HG02759 (cell line): ENCODE data around the gene STAG1.
"Not testable (repeated sequence)": the region's sequence is repeated elsewhere in the genome, so short reads cannot be mapped to it uniquely, and the experiment has no call there.

Experiments used
- ATAC-seq: cut with Tn5 transposase; IDR thresholded peaks from one replicate; pipeline ENCODE4 v1.9.1; 2021; ENCODE audit warnings: mild to moderate bottlenecking, moderate library complexity; ENCODE audit not compliant: unreplicated experiment

STAG1 gene

GRCh38 chr3:136604961-136605360 lies 147.2 kb downstream of the STAG1 start:
- no peak for ATAC-seq

- no peak for ATAC-seq
These were observed 149.4 kb downstream of the STAG1 start for GRCh38 chr3:136602818-136603217.

- no peak for ATAC-seq
These were observed 156.1 kb downstream of the STAG1 start for GRCh38 chr3:136595913-136596697.

- ATAC-seq: no peak
These were observed 165.6 kb downstream of the STAG1 start for GRCh38 chr3:136586580-136586979.

- no peak for ATAC-seq
These were observed 167.4 kb downstream of the STAG1 start for GRCh38 chr3:136584728-136585127.

- no peak for ATAC-seq
These were observed 168.4 kb downstream of the STAG1 start for GRCh38 chr3:136583823-136584222.

GRCh38 chr3:136577791-136578190 lies 174.4 kb downstream of the STAG1 start:
- ATAC-seq: no peak

- no peak for ATAC-seq
These were observed 175.7 kb downstream of the STAG1 start for GRCh38 chr3:136576279-136577009.

- ATAC-seq: no peak
These were observed 184.5 kb downstream of the STAG1 start for GRCh38 chr3:136567599-136568188.

GRCh38 chr3:136564962-136565361 lies 187.2 kb downstream of the STAG1 start:
- ATAC-seq: not testable (repeated sequence)

GRCh38 chr3:136562026-136562425 lies 190.2 kb downstream of the STAG1 start:
- no peak for ATAC-seq

- no peak for ATAC-seq
These were observed 192.3 kb downstream of the STAG1 start for GRCh38 chr3:136559896-136560295.

GRCh38 chr3:136549461-136549860 lies 202.7 kb downstream of the STAG1 start:
- not testable (repeated sequence) for ATAC-seq

- ATAC-seq: no peak
These were observed 204.9 kb downstream of the STAG1 start for GRCh38 chr3:136547293-136547692.

GRCh38 chr3:136546720-136547119 lies 205.5 kb downstream of the STAG1 start:
- ATAC-seq: no peak

- no peak for ATAC-seq
These were observed 206.4 kb downstream of the STAG1 start for GRCh38 chr3:136545664-136546268.

GRCh38 chr3:136544532-136544931 lies 207.6 kb downstream of the STAG1 start:
- ATAC-seq: no peak

GRCh38 chr3:136543385-136543784 lies 208.8 kb downstream of the STAG1 start:
- ATAC-seq: no peak

- ATAC-seq: no peak
These were observed 216.3 kb downstream of the STAG1 start for GRCh38 chr3:136535906-136536305.

GRCh38 chr3:136532766-136533165 lies 219.4 kb downstream of the STAG1 start:
- ATAC-seq: no peak

GRCh38 chr3:136518102-136518501 lies 234.1 kb downstream of the STAG1 start:
- no peak for ATAC-seq
